A549 (cell line): ENCODE results near the gene G2E3. TPM values are rescaled to one million over a fixed set of nuclear protein-coding genes. Genes with fewer than 3 reads are reported as not detected.

Experiments
- ATAC-seq, 2 experiments: fragments of 200-7000 bp in 1 of 2; fragments of >200 bp in 1 of 2; cut with Nextera tagmentation in 1 of 2; cut with Tn5 transposase in 1 of 2; 3 replicates each; pipeline versions ENCODE4 v1.8.0 to v1.9.1; 2018 to 2020; ENCODE audit warnings: mild to moderate bottlenecking in 1 of 2, moderate library complexity in 1 of 2
- CTCF ChIA-PET: fragments of 300-600 bp; sonication (Branson Sonifier 250); formaldehyde crosslinking; extraction: SDS; loops from one replicate; lab custom pipeline; 2021; ENCODE audit warnings: antibody characterized with exemption, inconsistent platforms; lab: Yijun Ruan, JAX
- POLR2A ChIA-PET: fragments of 350-600 bp; formaldehyde crosslinking; extraction: SDS; loops from one replicate; lab custom pipeline; 2021; ENCODE audit warnings: antibody characterized with exemption, inconsistent platforms; lab: Yijun Ruan, JAX
- DNase-seq, 2 experiments: peaks; one replicate each; pipeline versions ENCODE4 v3.0.0 to v3.0.0-alpha.2; 2011 to 2016; ENCODE audit warnings: low read depth in 1 of 2, low spot score in 1 of 2
- FAIRE-seq: peaks from 2 replicates; lab custom pipeline; 2011; peaks lifted over from hg19 to GRCh38; lab: Jason Lieb, UNC
- H3K27ac ChIP-seq, 2 experiments: fragments of >200 bp; sonication (Bioruptor Twin); formaldehyde crosslinking; 3 replicates each; pipeline ENCODE4 v1.5.1; 2016 to 2017
- H3K4me1 ChIP-seq: fragments of >200 bp; sonication (Bioruptor Twin); formaldehyde crosslinking; 3 replicates; pipeline ENCODE4 v1.6.1; 2016
- H3K4me2 ChIP-seq: fragments of >200 bp; sonication (Bioruptor Twin); formaldehyde crosslinking; 3 replicates; pipeline ENCODE4 v1.6.1; 2016
- H3K4me3 ChIP-seq: fragments of >200 bp; sonication (Bioruptor Twin); formaldehyde crosslinking; 3 replicates; pipeline ENCODE4 v1.5.1; 2016
- H3K9me3 ChIP-seq: fragments of >200 bp; sonication (Bioruptor Twin); formaldehyde crosslinking; 3 replicates; pipeline ENCODE4 v1.6.1; 2016
- CEBPB ChIP-seq, 2 experiments: fragments of >200 bp in 1 of 2; sonication (Bioruptor Twin) in 1 of 2; formaldehyde crosslinking in 1 of 2; IDR thresholded peaks; 2 replicates each; pipeline ENCODE4 v1.6.1; 2012 to 2016
- CHD4 ChIP-seq: fragments of 200-600 bp; sonication (generic); IDR thresholded peaks from 2 replicates; pipeline ENCODE4 v1.6.1; 2016; ENCODE audit warnings: antibody characterized with exemption, mild to moderate bottlenecking, borderline replicate concordance
- E2F6 ChIP-seq: IDR thresholded peaks from 2 replicates; pipeline ENCODE4 v1.6.1; 2012; ENCODE audit warnings: low read depth, borderline replicate concordance
- EHF ChIP-seq: fragments of 250-450 bp; sonication (Bioruptor Pico); IDR thresholded peaks from 2 replicates; pipeline ENCODE4 v1.5.0; 2020; ENCODE audit warnings: mild to moderate bottlenecking
- ELK1 ChIP-seq: fragments of 150-350 bp; IDR thresholded peaks from 2 replicates; pipeline ENCODE4 v1.6.1; 2014; ENCODE audit warnings: low read depth, mild to moderate bottlenecking, low read length
- ESRRA ChIP-seq: fragments of 150-350 bp; IDR thresholded peaks from 2 replicates; pipeline ENCODE4 v1.6.1; 2014; ENCODE audit warnings: mild to moderate bottlenecking, low read length, borderline replicate concordance
- GATA3 ChIP-seq: IDR thresholded peaks from 2 replicates; pipeline ENCODE4 v1.6.1; 2012; ENCODE audit warnings: borderline replicate concordance
- HES2 ChIP-seq: fragments of >200 bp; sonication (Bioruptor Twin); formaldehyde crosslinking; IDR thresholded peaks from 2 replicates; pipeline ENCODE4 v1.6.1; 2016
- JUN ChIP-seq, 2 experiments: fragments of >200 bp; sonication (Bioruptor Twin); formaldehyde crosslinking; IDR thresholded peaks; 2 replicates in 1 of 2; 3 replicates in 1 of 2; pipeline ENCODE4 v1.6.1; 2016 to 2017
- KDM5A ChIP-seq: fragments of 200-600 bp; sonication (generic); IDR thresholded peaks from 2 replicates; pipeline ENCODE4 v1.6.1; 2016; ENCODE audit warnings: antibody characterized with exemption, mild to moderate bottlenecking
- MAFK ChIP-seq: fragments of 450-650 bp; IDR thresholded peaks from 2 replicates; pipeline ENCODE4 v1.6.1; 2014; ENCODE audit not compliant: partially characterized antibody
- MAX ChIP-seq: IDR thresholded peaks from 2 replicates; pipeline ENCODE4 v1.6.1; 2012
- MAZ ChIP-seq: fragments of 150-350 bp; IDR thresholded peaks from 2 replicates; pipeline ENCODE4 v1.6.1; 2014; ENCODE audit warnings: antibody characterized with exemption, low read depth, low read length, borderline replicate concordance
- MYC ChIP-seq: IDR thresholded peaks from 2 replicates; pipeline ENCODE4 v1.6.1; 2012; ENCODE audit warnings: mild to moderate bottlenecking, inconsistent platforms, low read length, improper control_type of control experiment, borderline replicate concordance
- PBX3 ChIP-seq: IDR thresholded peaks from 2 replicates; pipeline ENCODE4 v1.6.1; 2012
- RFX5 ChIP-seq: fragments of 450-650 bp; IDR thresholded peaks from 2 replicates; pipeline ENCODE4 v1.7.1; 2014; ENCODE audit warnings: antibody characterized with exemption, mild to moderate bottlenecking, moderate library complexity
- TFCP2L1 ChIP-seq: fragments of 250-450 bp; sonication (Bioruptor Pico); IDR thresholded peaks from 2 replicates; pipeline ENCODE4 v1.5.0; 2021; ENCODE audit warnings: mild to moderate bottlenecking
- USF2 ChIP-seq: fragments of 450-650 bp; IDR thresholded peaks from 2 replicates; pipeline ENCODE4 v1.6.1; 2014; ENCODE audit warnings: antibody characterized with exemption
- ZFP36 ChIP-seq: fragments of 450-650 bp; IDR thresholded peaks from 2 replicates; pipeline ENCODE4 v1.6.1; 2014; ENCODE audit warnings: borderline replicate concordance; ENCODE audit not compliant: partially characterized antibody
- ZSCAN20 ChIP-seq: fragments of 250-450 bp; sonication (Bioruptor Pico); IDR thresholded peaks from 2 replicates; pipeline ENCODE4 v1.8.0; 2022; ENCODE audit warnings: mild to moderate bottlenecking, moderate library complexity
- WGBS: methylation state at CpG from one replicate; pipeline ENCODE4 v1.1.6; 2017; ENCODE audit errors: missing lambda C conversion rate; 5-methylcytosine and 5-hydroxymethylcytosine counted together
- polyA plus RNA-seq, 4 experiments: library from polyadenylated mRNA; depleted of rRNA in 3 of 4; stranded (reverse); fragments of >200 nt; fragmentation: RNase III in 1 of 4; extraction: RNeasy Plus Mini Kit Qiagen cat#74134 plus additional on column Dnase treatment in 1 of 4; gene quantifications; 2 replicates in 3 of 4; 3 replicates in 1 of 4; pipeline ENCODE4 v1.2.3, GENCODE V29; 2011 to 2017

G2E3 gene
- polyA plus RNA-seq, 2 of the 4 experiments (the other 2 are of a cell fraction): 18.2 to 27.9 TPM

GRCh38 chr14:30550335-30550734, 8.6 kb upstream of the G2E3 start (continued):
- no peak for TF ChIP-seq ESRRA
- no peak for TF ChIP-seq USF2
- TF ChIP-seq CEBPB (IDR thresholded peaks at IDR 0.05): no peak
- TF ChIP-seq ELK1: no peak
- TF ChIP-seq KDM5A: no peak
- no peak for TF ChIP-seq JUN (IDR thresholded peaks at IDR 0.05)
- no peak for TF ChIP-seq EHF (CRISPR knock-in tag)
- TF ChIP-seq, all 56 proteins: peak for 0

- ChIA-PET CTCF (interaction anchor here (1.1 to 1.8 kb wide), 2 partner anchors 10 to 60 kb away, joined by 3 to 4 read pairs; no protein-coding TSS in a partner anchor), POLR2A (no interaction called here)
- ATAC-seq: 0 out of 6 replicates have a peak, but pooled peaks of 1 of the 2 experiments have one; percentile 10
- FAIRE-seq: no peak
- peaks cover 2% of the 10 kb centered on the region; the same call in 1 of the 3 replicates for H3K9me3 ChIP-seq
- no peak for DNase-seq
- 0 out of 3 replicates have a peak overlapping the region, but pooled peaks have one; percentile 12 for H3K4me2 ChIP-seq
- no peak overlapping the region for H3K4me3 ChIP-seq
- WGBS: 22% methylated on average over 1 of the region's 1 CpG
- peaks cover 27% of the 10 kb centered on the region for H3K4me1 ChIP-seq
- no peak for TF ChIP-seq CHD4
- TF ChIP-seq E2F6: no peak
- TF ChIP-seq PBX3: no peak
- no peak for TF ChIP-seq HES2
- TF ChIP-seq TFCP2L1 (CRISPR knock-in tag): no peak
- no peak for TF ChIP-seq MAFK
- no peak for TF ChIP-seq ZFP36
- 0 out of 6 replicates have a peak overlapping the region, but pooled peaks of 1 of the 2 experiments have one; percentile 13 for H3K27ac ChIP-seq
Observed at GRCh38 chr14:30551460-30551859, 7.5 kb upstream of the G2E3 start.

GRCh38 chr14:30553311-30553989, 5.5 kb upstream of the G2E3 start:
- FAIRE-seq: no peak
- H3K27ac ChIP-seq: peak overlapping the region in 1 of 2 experiments; percentile 61; a peak in 2 of 6 replicates
- CTCF ChIA-PET: interaction anchor here (1.0 kb wide), 1 partner anchor 14 kb away, joined by 4 read pairs; no protein-coding TSS in a partner anchor
- H3K4me2 ChIP-seq: peak overlapping the region; percentile 37
- peaks cover 29% of the 10 kb centered on the region for H3K4me1 ChIP-seq
- POLR2A ChIA-PET: no interaction called here
- TF ChIP-seq RFX5: no peak
- no peak for TF ChIP-seq MAX
- TF ChIP-seq ZSCAN20 (CRISPR knock-in tag): no peak
- TF ChIP-seq GATA3: no peak
- no peak for TF ChIP-seq MAZ
- no peak for TF ChIP-seq MYC
- no peak for TF ChIP-seq HES2
- TF ChIP-seq, all 56 proteins: peak for 0
- Histone ChIP-seq H3K4me3 (no peak overlapping the region), H3K9me3 (no peaks in the 10 kb centered on the region)
- 47% methylated on average over 3 of the region's 3 CpGs for WGBS
- ATAC-seq: peak; percentile 51 to 72; a peak in 4 of 6 replicates
- peak in 1 of 2 experiments; percentile 35 for DNase-seq
